Fibroblast of the conjunctiva (primary cell): ENCODE data around the gene HOXB7.

Experiments
- DNase-seq: peaks from one replicate; pipeline ENCODE4 v3.0.0-alpha.2; 2010; ENCODE audit warnings: low read depth

Gene HOXB7

GRCh38 chr17:48565925-48566710, 44.7 kb downstream of the HOXB7 start:
- no peak for DNase-seq

- no peak for DNase-seq
Observed at GRCh38 chr17:48565022-48565554, 45.7 kb downstream of the HOXB7 start.

GRCh38 chr17:48564188-48565021, 46.4 kb downstream of the HOXB7 start:
- DNase-seq: no peak

- DNase-seq: no peak
Observed at GRCh38 chr17:48563867-48564187, 47.0 kb downstream of the HOXB7 start.

- no peak for DNase-seq
Observed at GRCh38 chr17:48563385-48563838, 47.4 kb downstream of the HOXB7 start.

GRCh38 chr17:48562934-48563333, 47.9 kb downstream of the HOXB7 start:
- no peak for DNase-seq

GRCh38 chr17:48561884-48562810, 48.7 kb downstream of the HOXB7 start:
- no peak for DNase-seq

GRCh38 chr17:48559840-48560817, 50.7 kb downstream of the HOXB7 start:
- DNase-seq: no peak

GRCh38 chr17:48559122-48559839, 51.5 kb downstream of the HOXB7 start:
- no peak for DNase-seq

- no peak for DNase-seq
Observed at GRCh38 chr17:48558831-48559121, 52.0 kb downstream of the HOXB7 start.

GRCh38 chr17:48558057-48558830, 52.6 kb downstream of the HOXB7 start:
- DNase-seq: no peak
